Stimulated activated CD4-positive, alpha-beta T cell treated with anti-CD3 and anti-CD28 coated beads, Interleukin-4, amount 100 ng/mL, for 4 hours (primary cell): ENCODE measurements around the gene KHNYN.

ENCODE experiments used
- DNase-seq, 2 experiments: peaks; one replicate each; pipeline ENCODE4 v3.0.0-alpha.2; 2020

The KHNYN gene

GRCh38 chr14:24401810-24402702 is 27.7 kb upstream of the KHNYN start:
- no peak for DNase-seq

DNA sequence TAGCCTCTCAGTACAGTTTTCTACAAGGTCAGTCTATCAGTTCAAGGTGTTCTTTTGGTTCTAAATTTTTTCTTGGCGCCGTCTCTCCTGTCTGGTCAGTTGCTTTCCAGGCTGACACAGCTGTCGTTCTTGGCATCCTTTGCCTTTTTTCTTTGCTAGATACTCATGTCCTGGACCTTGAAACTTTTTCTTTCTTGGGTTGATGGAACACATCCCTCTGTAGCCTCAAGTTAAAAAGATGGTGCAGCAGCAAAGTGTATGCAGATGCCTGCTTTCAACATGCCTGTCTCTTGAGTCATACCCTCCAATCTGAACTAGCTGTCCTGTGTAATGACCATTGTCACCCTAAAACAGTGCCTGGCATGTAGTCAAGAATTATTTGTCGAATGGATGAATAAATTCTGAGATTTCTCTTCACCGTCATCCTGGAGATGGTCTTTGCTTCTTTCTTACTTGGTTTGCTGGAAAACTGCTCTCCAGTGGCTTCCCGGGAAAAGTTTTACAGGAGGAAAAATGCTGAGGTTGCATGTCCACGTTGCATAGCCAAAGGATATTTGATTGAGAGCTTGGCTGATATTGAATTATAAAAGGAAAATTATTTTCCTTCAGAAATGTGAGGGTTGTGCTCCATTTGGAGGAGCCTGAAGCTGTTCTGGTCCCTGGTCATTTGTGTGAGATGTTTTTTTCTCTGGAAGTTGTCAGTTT is 26.3 kb upstream of the KHNYN start:
- DNase-seq, result no peak

GRCh38 chr14:24404814-24405213 is 24.9 kb upstream of the KHNYN start:
- DNase-seq, result no peak

DNA sequence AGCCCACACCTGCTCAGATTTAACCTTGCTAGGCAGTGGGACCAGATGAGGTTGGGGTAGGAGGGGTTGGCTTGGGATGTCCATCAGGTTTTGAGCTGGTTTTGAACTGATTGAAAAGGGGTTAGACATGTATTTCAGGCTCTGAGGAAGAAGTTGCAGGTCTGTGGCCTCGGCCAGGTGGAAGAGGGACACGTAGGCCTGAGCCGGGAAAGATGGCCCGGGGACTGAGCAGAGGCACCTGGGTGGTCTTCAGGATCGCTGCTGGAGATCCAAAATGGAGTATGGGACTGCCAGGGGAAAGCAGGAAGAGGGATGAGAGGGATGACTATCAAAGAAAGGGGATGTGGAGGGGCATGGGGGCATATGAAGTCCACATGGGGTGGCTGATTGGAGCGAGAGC is 23.3 kb upstream of the KHNYN start:
- no peak for DNase-seq

DNA sequence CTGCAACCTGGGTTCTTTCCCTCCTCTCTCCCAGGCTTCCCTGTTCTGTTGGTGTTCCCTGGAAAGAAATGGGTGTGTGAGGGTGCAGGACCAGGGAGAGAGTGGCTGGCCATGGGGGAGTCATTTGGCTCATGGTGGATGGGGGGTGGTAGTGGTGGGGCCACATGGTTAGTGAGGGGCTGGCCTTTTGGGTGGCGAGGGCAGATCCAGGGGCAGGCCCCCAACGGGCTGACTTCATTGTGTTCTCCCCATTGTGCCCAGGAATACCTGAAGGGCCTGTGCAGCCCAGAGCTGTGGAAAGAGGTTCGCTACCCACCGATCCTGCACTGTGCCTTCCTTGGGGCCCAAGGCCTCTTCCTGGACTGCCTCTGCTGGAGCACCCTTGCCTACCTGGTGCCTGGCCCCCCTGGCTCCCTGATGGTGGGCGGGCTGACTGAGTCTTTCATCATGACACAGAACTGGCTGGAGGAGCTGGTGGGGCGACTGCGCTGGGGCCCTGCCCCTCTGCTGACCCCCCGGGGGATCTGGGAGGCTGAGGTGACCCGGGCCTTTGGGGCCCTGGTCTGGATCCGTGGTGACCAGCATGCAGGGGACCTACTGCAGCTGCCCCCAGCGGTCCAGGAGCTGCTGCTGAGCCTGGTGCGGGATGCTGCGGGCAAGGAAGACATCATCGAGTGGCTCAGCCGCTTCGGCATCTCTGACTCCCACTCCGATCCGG is 22.0 kb upstream of the KHNYN start:
- no peak for DNase-seq

DNA sequence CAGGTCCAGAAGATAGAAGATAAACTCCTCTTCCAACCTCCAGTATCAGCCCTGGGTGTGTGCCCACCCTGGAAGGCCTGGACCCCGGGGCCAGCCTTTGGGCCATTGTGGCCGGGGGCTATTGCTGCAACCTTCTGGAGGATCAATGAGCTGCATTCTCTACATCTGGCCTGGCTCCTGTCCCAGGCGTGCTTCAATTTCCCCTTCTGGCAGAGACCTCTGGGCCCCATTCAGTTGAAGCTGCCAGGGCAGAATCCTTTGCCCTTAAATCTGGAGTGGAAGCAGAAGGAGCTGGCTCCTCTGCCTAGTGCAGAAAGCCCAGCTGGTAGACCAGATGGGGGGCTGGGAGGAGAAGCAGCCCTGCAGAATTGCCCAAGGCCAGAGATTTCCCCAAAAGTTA is 21.0 kb upstream of the KHNYN start:
- no peak for DNase-seq

DNA sequence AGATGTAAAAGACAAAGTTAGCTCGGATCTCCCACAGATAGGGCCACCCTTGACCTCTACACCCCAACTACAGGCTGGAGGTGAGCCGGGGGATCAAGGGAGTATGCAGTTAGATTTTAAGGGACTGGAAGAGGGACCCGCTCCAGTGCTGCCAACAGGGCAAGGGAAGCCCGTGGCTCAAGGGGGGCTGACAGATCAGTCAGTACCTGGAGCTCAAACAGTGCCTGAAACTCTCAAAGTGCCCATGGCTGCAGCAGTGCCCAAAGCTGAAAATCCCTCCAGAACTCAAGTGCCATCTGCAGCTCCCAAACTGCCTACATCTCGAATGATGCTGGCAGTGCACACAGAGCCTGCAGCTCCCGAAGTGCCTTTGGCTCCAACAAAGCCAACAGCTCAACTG is 20.6 kb upstream of the KHNYN start:
- no peak for DNase-seq

DNA sequence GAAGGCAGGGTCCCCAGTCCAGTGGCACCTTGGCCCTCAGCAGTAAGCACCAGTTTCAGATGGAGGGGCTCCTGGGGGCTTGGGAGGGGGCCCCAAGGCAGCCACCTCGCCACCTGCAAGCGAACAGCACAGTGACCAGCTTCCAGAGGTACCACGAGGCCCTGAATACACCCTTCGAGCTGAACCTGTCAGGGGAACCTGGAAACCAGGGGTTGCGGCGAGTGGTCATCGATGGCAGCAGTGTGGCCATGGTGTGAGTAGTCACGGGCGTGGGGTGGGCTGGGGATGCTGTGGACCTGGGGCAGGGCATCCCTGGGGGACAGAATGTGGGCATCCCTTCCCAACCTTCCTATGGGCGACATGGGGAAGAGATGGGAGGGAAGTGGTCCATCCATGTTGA is 19.8 kb upstream of the KHNYN start:
- no peak for DNase-seq

GRCh38 chr14:24411443-24412389 is 18.0 kb upstream of the KHNYN start:
- DNase-seq, result no peak

- no peak for DNase-seq
Measured at GRCh38 chr14:24414077-24414476, 15.7 kb upstream of the KHNYN start.

GRCh38 chr14:24414732-24415420 is 14.9 kb upstream of the KHNYN start:
- no peak for DNase-seq

GRCh38 chr14:24415421-24416253 is 14.1 kb upstream of the KHNYN start:
- DNase-seq, result no peak

- DNase-seq, result no peak
Measured at GRCh38 chr14:24416254-24416931, 13.4 kb upstream of the KHNYN start.

DNA sequence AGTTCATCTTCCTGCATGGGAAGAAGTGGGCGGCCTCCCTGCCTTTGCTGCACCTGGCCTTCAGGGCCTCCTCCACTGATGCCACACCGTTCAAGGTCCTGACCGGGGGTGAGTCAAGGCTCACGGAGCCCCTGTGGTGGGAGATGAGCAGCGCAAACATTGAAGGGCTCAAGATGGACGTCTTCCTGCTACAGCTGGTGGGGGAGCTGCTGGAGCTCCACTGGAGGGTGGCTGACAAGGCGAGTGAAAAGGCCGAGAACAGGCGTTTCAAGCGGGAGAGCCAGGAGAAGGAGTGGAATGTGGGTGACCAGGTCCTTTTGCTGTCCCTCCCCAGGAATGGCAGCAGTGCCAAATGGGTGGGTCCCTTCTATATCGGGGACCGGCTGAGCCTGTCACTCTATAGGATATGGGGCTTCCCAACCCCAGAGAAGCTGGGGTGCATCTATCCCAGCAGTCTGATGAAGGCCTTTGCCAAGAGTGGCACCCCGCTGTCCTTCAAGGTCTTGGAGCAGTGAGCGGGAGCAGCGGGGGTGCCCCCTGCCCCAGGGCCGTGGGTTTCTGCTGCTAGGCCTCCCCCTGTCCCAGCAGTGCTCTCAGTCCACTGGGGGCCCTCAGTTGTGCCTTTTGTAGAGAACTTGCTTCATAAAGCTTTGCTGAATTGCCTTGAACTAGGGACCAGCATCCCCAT is 12.7 kb upstream of the KHNYN start:
- no peak for DNase-seq

DNA sequence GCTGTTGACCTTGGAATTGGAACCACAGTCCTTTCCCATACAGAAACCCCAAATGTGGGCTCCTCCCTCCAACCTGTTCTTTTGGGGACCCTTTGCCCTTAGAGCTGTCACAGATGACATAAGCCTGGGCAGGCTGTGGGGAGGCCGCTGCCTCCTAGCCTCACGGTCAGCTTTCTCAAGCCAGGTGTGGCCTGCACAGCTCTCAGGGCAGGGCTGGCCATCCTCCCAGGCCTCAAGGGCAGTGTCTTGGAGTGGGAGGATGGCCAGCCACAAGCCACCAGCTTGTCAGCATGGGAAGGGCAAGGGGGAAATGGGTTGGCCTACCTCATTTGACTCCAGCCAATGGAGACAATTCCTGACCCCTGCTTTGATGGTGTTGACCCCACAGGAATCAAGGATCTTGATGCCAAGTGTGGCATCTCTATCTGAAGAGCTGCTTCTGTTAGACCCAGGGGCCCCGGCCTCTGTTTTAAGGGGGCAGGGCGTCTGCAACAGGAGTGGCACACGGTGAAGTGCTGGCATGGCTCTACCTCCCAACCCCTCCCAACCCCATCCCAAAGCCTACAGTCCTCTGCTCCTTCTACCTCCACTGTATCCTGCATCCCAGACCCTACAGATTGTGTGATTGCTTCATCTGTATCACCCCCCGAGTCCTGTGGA is 11.8 kb upstream of the KHNYN start:
- no peak for DNase-seq

DNA sequence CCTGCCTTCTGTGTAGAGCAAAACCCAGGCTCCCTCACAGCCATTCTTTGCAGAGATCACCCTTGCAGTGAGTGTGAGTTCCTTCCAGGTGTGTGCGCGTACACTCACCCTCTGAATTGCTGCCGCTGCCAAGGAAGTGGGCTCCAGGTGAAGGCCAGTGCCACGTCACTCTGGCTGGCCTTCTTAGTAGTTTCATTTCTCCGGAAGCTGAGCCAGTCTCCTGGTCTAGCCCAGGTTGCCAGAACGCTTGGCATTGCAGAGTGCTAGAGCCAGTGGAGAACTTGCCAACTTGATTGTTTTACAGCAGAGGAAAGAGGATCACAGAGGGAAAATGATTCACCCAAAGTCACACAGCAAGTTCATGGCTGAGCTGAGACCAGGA is 11.3 kb upstream of the KHNYN start:
- DNase-seq, result no peak

- no peak for DNase-seq
Measured at GRCh38 chr14:24422261-24422660, 7.5 kb upstream of the KHNYN start.

- DNase-seq, result no peak
Measured at GRCh38 chr14:24422694-24423601, 6.8 kb upstream of the KHNYN start.
